GM23248 (cell line): ENCODE measurements around the gene SNCG. TPM values are rescaled to one million over a fixed set of nuclear protein-coding genes. Genes with fewer than 3 reads are reported as not detected.
"Not testable (repeated sequence)": the region's sequence is repeated elsewhere in the genome, so short reads cannot be mapped to it uniquely, and the experiment has no call there.

Source experiments
- DNase-seq: peaks from one replicate; pipeline ENCODE4 v3.0.0-alpha.2; 2015
- H2AFZ ChIP-seq: fragments of 200-600 bp; sonication (generic); 2 replicates; pipeline ENCODE4 v1.6.1; 2016; ENCODE audit warnings: antibody characterized with exemption
- H3F3A ChIP-seq: fragments of 200-600 bp; sonication (generic); 2 replicates; pipeline ENCODE4 v1.6.1; 2016; ENCODE audit warnings: mild to moderate bottlenecking, antibody characterized with exemption, mixed run types; ENCODE audit not compliant: insufficient read depth
- H3K27ac ChIP-seq: fragments of 200-600 bp; sonication (generic); 2 replicates; pipeline ENCODE4 v1.5.1; 2016; ENCODE audit warnings: mild to moderate bottlenecking
- H3K27me3 ChIP-seq: fragments of 200-600 bp; sonication (generic); replicated peaks from 2 replicates; pipeline ENCODE4 v1.6.1; 2016; ENCODE audit warnings: mild to moderate bottlenecking; ENCODE audit not compliant: insufficient read depth
- H3K36me3 ChIP-seq: fragments of 200-600 bp; sonication (generic); 2 replicates; pipeline ENCODE4 v1.6.1; 2016; ENCODE audit warnings: low read depth, mild to moderate bottlenecking
- H3K4me1 ChIP-seq: fragments of 200-600 bp; sonication (generic); 2 replicates; pipeline ENCODE4 v1.6.1; 2016; ENCODE audit warnings: mild to moderate bottlenecking; ENCODE audit not compliant: insufficient read depth
- H3K4me2 ChIP-seq: fragments of 200-600 bp; sonication (generic); one replicate; pipeline ENCODE4 v1.6.1; 2016; ENCODE audit warnings: mild to moderate bottlenecking; ENCODE audit not compliant: unreplicated experiment
- H3K4me3 ChIP-seq: fragments of 200-600 bp; sonication (generic); 2 replicates; pipeline ENCODE4 v1.5.1; 2016; ENCODE audit warnings: mild to moderate bottlenecking
- H3K79me2 ChIP-seq: fragments of 200-600 bp; sonication (generic); 2 replicates; pipeline ENCODE4 v1.6.1; 2016; ENCODE audit warnings: mild to moderate bottlenecking; ENCODE audit not compliant: insufficient read depth
- H3K9ac ChIP-seq: fragments of 200-600 bp; sonication (generic); 2 replicates; pipeline ENCODE4 v1.6.1; 2016; ENCODE audit warnings: mild to moderate bottlenecking
- H3K9me2 ChIP-seq: fragments of 200-600 bp; sonication (generic); 2 replicates; pipeline ENCODE4 v1.6.1; 2016; ENCODE audit warnings: mixed run types, mild to moderate bottlenecking, moderate library complexity; ENCODE audit not compliant: insufficient read depth
- H3K9me3 ChIP-seq: fragments of 200-600 bp; sonication (generic); one replicate; pipeline ENCODE4 v1.6.1; 2017; ENCODE audit warnings: low read depth
- H4K20me1 ChIP-seq: fragments of 200-600 bp; sonication (generic); 2 replicates; pipeline ENCODE4 v1.6.0; 2016; ENCODE audit not compliant: insufficient read depth
- EZH2 ChIP-seq: fragments of 200-600 bp; sonication (generic); IDR thresholded peaks from 2 replicates; pipeline ENCODE4 v1.6.1; 2018; ENCODE audit warnings: antibody characterized with exemption, mild to moderate bottlenecking; ENCODE audit not compliant: insufficient read depth, poor library complexity, severe bottlenecking
- EZH2phosphoT487 ChIP-seq: fragments of 200-600 bp; sonication (generic); IDR thresholded peaks from 2 replicates; pipeline ENCODE4 v1.6.1; 2018; ENCODE audit warnings: antibody characterized with exemption, moderate library complexity, mild to moderate bottlenecking, low read depth; ENCODE audit not compliant: insufficient read depth
- WGBS, 2 experiments: methylation state at CpG; one replicate each; pipeline ENCODE4 v1.1.6; 2015 to 2017; ENCODE audit warnings: low lambda C conversion rate in 2 of 2, low coverage in 1 of 2; ENCODE audit errors: missing lambda C conversion rate in 2 of 2; 5-methylcytosine and 5-hydroxymethylcytosine counted together
- in situ Hi-C: fragments of 300-500 bp; cut with MboI; formaldehyde crosslinking; loops from 2 replicates; pipeline ENCODE4 v1.15.0; 2020
- polyA plus RNA-seq: library from polyadenylated mRNA; unstranded; fragments of >200 nt; fragmentation: Nextera tagmentation; extraction: Ambion mirVana; gene quantifications from 2 replicates; pipeline ENCODE4 v1.2.1, GENCODE V29; 2016
- total RNA-seq: library from RNA; depleted of rRNA; stranded (reverse); fragments of >200 nt; shearing (Covaris generic); gene quantifications from 2 replicates; pipeline ENCODE4 v1.2.3, GENCODE V29; 2014

Gene SNCG
- total and polyA plus RNA-seq, 2 experiments from 2014 or later: 1.2 to 3.1 TPM

DNA sequence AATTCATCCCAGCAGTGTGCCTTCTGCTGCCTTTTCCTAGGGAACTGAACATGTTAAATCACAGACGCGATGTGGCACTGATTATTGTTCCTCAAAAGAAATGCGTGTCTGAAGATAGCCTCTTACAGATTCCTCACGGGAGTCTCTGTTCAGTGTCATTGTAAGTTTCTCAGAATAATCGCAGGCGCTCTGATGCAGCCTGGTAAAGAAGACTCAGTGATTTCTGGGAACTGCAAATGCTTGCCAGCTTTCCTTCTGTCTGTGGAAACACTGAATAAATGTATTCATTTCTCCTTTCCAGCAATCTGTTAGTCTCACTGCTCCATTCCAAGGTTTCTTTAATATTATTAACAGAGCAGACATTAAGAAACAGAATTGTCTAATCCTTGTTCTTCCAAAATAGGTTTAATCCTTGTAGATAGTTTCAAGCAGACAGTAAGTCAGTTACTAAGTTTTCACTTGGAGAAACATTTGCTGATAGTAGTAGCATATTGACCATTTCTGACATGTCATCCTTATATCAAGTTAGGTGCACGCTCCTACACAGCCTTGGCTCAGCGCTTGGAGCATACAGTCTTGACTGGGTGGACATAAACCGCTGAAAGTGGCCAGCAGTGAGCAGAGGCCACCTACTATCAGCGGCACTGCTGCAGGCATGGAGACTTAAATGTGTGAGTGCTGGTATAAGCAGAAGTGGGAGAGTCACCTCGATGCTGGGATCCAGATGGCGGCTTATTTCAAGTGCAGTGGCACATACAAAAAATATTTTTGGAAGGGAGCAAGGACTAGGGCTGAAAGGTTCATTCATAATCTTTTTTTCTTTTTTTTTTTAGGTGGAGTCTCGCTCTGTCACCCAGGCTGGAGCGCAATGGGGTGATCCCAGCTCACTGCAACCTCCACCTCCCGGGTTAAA is 28.7 kb upstream of the SNCG start:
- H3K36me3 ChIP-seq: 0 out of 2 replicates have a peak, but pooled peaks cover 6% of the 10 kb centered on the region
- H3K9ac ChIP-seq: no peak overlapping the region
- no peak overlapping the region for H3K4me3 ChIP-seq
- H3K27me3 ChIP-seq: no peaks in the 10 kb centered on the region
- H3K9me2 ChIP-seq: no peaks in the 10 kb centered on the region
- TF ChIP-seq EZH2phosphoT487: no peak
- no peak for TF ChIP-seq EZH2
- H3K9me3 ChIP-seq: no peaks in the 10 kb centered on the region
- in situ Hi-C loops: no loop called here
- no peaks in the 10 kb centered on the region for H3K79me2 ChIP-seq
- H4K20me1 ChIP-seq: no peaks in the 10 kb centered on the region
- peaks cover 9% of the 10 kb centered on the region for H3K4me1 ChIP-seq
- no peak overlapping the region for H3K27ac ChIP-seq
- no peak for DNase-seq
- 74 to 76% methylated on average over 15 of the region's 15 CpGs for WGBS, 2 experiments
- no peak overlapping the region for H2AFZ ChIP-seq
- no peaks in the 10 kb centered on the region for H3F3A ChIP-seq
- no peak overlapping the region for H3K4me2 ChIP-seq

DNA sequence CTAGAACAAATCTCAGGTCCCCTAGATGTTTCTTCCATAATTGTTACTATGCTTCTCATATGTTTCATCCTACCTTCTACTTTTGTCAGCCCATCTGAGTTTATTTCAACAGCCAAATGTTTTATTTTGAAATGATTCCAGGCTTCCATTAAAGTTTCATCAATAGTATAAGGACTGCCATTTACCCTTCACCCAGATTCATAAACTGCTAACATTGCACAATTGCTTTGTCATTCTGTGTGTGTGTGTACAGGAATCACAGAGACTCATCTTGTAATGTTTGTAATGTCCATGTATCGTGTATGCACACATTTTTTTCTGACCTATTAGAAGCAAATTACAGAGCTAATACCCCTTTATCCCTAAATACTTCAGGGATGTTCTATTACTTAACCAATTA is 26.5 kb upstream of the SNCG start:
- Histone ChIP-seq H3K4me1 (peaks cover 11% of the 10 kb centered on the region), H3K27ac (peak overlapping the region; percentile 28), H2AFZ (no peak overlapping the region), H4K20me1 (no peaks in the 10 kb centered on the region), H3K27me3 (no peaks in the 10 kb centered on the region), H3K9me3 (no peaks in the 10 kb centered on the region), H3F3A (peaks cover 13% of the 10 kb centered on the region; the same call in 1 of the 2 replicates), H3K9me2 (no peaks in the 10 kb centered on the region), H3K36me3 (0 out of 2 replicates have a peak, but pooled peaks cover 6% of the 10 kb centered on the region), H3K79me2 (no peaks in the 10 kb centered on the region), H3K4me2 (no peak overlapping the region), H3K9ac (no peak overlapping the region), H3K4me3 (no peak overlapping the region)
- DNase-seq: peak; percentile 69
- no peak for TF ChIP-seq EZH2
- no peak for TF ChIP-seq EZH2phosphoT487
- in situ Hi-C loops: no loop called here
- 63% methylated on average over 1 of the region's 1 CpG for WGBS, 2 experiments

DNA sequence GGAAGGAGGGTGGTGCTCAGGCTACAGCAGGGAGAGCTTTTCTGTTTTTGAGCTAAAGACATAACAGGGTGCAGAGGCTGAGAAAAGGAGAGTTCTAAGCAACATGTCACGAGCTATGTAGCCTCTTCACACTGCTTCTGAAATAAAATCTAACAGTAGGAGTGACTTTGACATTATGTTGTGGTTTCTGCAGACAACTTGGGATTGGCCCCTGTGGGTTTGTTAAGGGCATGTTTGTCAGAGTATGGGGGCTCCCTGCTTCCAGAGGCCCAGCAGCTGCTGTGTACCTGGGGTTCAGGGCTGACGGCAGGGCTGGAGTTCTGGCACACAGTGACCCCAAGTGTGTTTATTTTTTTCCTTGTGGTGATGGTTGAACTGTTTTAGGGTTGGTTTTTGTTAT is 25.7 kb upstream of the SNCG start:
- 85 to 87% methylated on average over 2 of the region's 2 CpGs for WGBS, 2 experiments
- no peak overlapping the region for H3K4me2 ChIP-seq
- H3K9me2 ChIP-seq: no peaks in the 10 kb centered on the region
- H3F3A ChIP-seq: peaks cover 19% of the 10 kb centered on the region; the same call in 1 of the 2 replicates
- peaks cover 18% of the 10 kb centered on the region for H3K4me1 ChIP-seq
- H3K27me3 ChIP-seq: no peaks in the 10 kb centered on the region
- TF ChIP-seq EZH2phosphoT487 (no peak), EZH2 (no peak)
- in situ Hi-C loops: no loop called here
- no peak for DNase-seq
- no peaks in the 10 kb centered on the region for H3K79me2 ChIP-seq
- no peak overlapping the region for H3K27ac ChIP-seq
- H3K36me3 ChIP-seq: 0 out of 2 replicates have a peak, but pooled peaks cover 6% of the 10 kb centered on the region
- no peaks in the 10 kb centered on the region for H3K9me3 ChIP-seq
- H4K20me1 ChIP-seq: no peaks in the 10 kb centered on the region
- H2AFZ ChIP-seq: no peak overlapping the region
- no peak overlapping the region for H3K4me3 ChIP-seq
- no peak overlapping the region for H3K9ac ChIP-seq

DNA sequence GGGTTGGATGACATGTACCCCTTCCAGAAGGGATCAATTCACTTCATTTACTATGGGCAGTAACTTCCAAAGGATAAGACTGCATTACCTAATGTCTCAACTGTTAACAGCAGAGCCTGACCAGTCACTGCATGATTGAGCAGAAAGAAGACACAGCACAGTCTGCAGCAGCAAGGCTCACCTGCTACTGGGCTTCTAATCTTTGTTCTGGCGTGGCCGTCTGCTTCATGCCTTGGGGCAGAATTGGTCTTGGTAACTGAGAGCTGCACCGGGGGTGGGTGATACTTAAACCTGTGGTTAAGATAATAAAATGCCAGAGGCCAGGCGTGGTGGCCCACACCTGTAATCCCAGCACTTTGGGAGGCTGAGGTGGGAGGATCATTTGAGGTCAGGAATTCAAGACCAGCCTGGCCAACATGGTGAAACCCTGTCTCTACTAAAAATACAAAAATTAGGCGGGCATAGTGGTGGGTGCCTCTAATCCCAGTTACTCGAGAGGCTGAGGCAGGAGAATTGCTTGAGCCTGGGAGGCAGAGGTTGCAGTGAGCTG is 24.2 kb upstream of the SNCG start:
- WGBS, 2 experiments: 86 to 88% methylated on average over 6 of the region's 6 CpGs
- H3K4me2 ChIP-seq, H3K9me3 ChIP-seq, DNase-seq, H3K9me2 ChIP-seq, H3K4me3 ChIP-seq, H3K9ac ChIP-seq, H3K36me3 ChIP-seq, H3K27ac ChIP-seq, H2AFZ ChIP-seq, H3K27me3 ChIP-seq, H4K20me1 ChIP-seq, H3K79me2 ChIP-seq, in situ Hi-C loops: not testable (repeated sequence)
- Histone ChIP-seq H3F3A (peaks cover 25% of the 10 kb centered on the region; the same call in 1 of the 2 replicates), H3K4me1 (peaks cover 18% of the 10 kb centered on the region)
